Nephron progenitor cell (in vitro differentiated cells): ENCODE results near the gene ITPK1.

Source experiments
- DNase-seq: peaks from one replicate; pipeline ENCODE4 v3.0.0; 2021
- H3K27ac Mint-ChIP-seq: 2 replicates; pipeline ENCODE4 v1.8.0; 2021; ENCODE audit warnings: mild to moderate bottlenecking, moderate library complexity, mixed read lengths
- H3K27me3 Mint-ChIP-seq: 2 replicates; pipeline ENCODE4 v1.8.0; 2021; ENCODE audit warnings: mild to moderate bottlenecking, low read depth, mixed read lengths; ENCODE audit not compliant: poor library complexity
- H3K36me3 Mint-ChIP-seq: 2 replicates; pipeline ENCODE4 v1.8.0; 2021; ENCODE audit warnings: low read depth, mixed read lengths
- H3K4me1 Mint-ChIP-seq: 2 replicates; pipeline ENCODE4 v1.8.0; 2021; ENCODE audit warnings: mixed read lengths
- H3K4me3 Mint-ChIP-seq: 2 replicates; pipeline ENCODE4 v1.8.0; 2021; ENCODE audit warnings: mild to moderate bottlenecking, moderate library complexity, mixed read lengths
- H3K9me3 Mint-ChIP-seq: 2 replicates; pipeline ENCODE4 v1.8.0; 2021; ENCODE audit warnings: mild to moderate bottlenecking, moderate library complexity, mixed read lengths
- CTCF ChIP-seq: fragments of 200-600 bp; sonication (generic); IDR thresholded peaks from 2 replicates; pipeline ENCODE4 v1.5.0; 2021; ENCODE audit warnings: antibody characterized with exemption

ITPK1 gene

GRCh38 chr14:93060841-93061240 lies 54.9 kb downstream of the ITPK1 start:
- no peak for TF ChIP-seq CTCF
- DNase-seq: no peak
- H3K36me3 Mint-ChIP-seq: no peaks in the 10 kb centered on the region
- peaks cover 7% of the 10 kb centered on the region for H3K27me3 Mint-ChIP-seq
- peaks cover 64% of the 10 kb centered on the region for H3K4me1 Mint-ChIP-seq
- no peaks in the 10 kb centered on the region for H3K9me3 Mint-ChIP-seq
- no peak overlapping the region for H3K27ac Mint-ChIP-seq
- no peak overlapping the region for H3K4me3 Mint-ChIP-seq

- peaks cover 7% of the 10 kb centered on the region for H3K27me3 Mint-ChIP-seq
- H3K9me3 Mint-ChIP-seq: no peaks in the 10 kb centered on the region
- no peak overlapping the region for H3K4me3 Mint-ChIP-seq
- TF ChIP-seq CTCF: no peak
- peak; percentile 44 for DNase-seq
- H3K36me3 Mint-ChIP-seq: no peaks in the 10 kb centered on the region
- H3K4me1 Mint-ChIP-seq: peaks cover 66% of the 10 kb centered on the region
- H3K27ac Mint-ChIP-seq: no peak overlapping the region
These were observed 55.7 kb downstream of the ITPK1 start for GRCh38 chr14:93059917-93060545.

- H3K4me3 Mint-ChIP-seq: no peak overlapping the region
- H3K36me3 Mint-ChIP-seq: no peaks in the 10 kb centered on the region
These were observed 56.5 kb downstream of the ITPK1 start for GRCh38 chr14:93059260-93059659.

GRCh38 chr14:93057586-93058280 lies 58.0 kb downstream of the ITPK1 start:
- Mint-ChIP-seq H3K4me1 (peaks cover 56% of the 10 kb centered on the region), H3K27ac (peak overlapping the region; percentile 51), H3K4me3 (no peak overlapping the region), H3K27me3 (peaks cover 7% of the 10 kb centered on the region), H3K9me3 (no peaks in the 10 kb centered on the region), H3K36me3 (no peaks in the 10 kb centered on the region)
- TF ChIP-seq CTCF: no peak
- no peak for DNase-seq

More at GRCh38 chr14:93059260-93059659, 56.5 kb downstream of the ITPK1 start:
- TF ChIP-seq CTCF: no peak
- Mint-ChIP-seq H3K27ac (no peak overlapping the region), H3K4me1 (peaks cover 58% of the 10 kb centered on the region), H3K9me3 (no peaks in the 10 kb centered on the region), H3K27me3 (peaks cover 7% of the 10 kb centered on the region)
- no peak for DNase-seq

GRCh38 chr14:93056840-93057585 lies 58.7 kb downstream of the ITPK1 start:
- no peak for DNase-seq
- Mint-ChIP-seq H3K9me3 (no peaks in the 10 kb centered on the region), H3K27ac (peak overlapping the region; percentile 25), H3K4me1 (peaks cover 54% of the 10 kb centered on the region), H3K27me3 (peaks cover 7% of the 10 kb centered on the region), H3K36me3 (no peaks in the 10 kb centered on the region), H3K4me3 (no peak overlapping the region)
- no peak for TF ChIP-seq CTCF
